22Rv1 (cell line): ENCODE data around the gene CA5A.

Experiments
- ZFX ChIP-seq: fragments of 450-650 bp; IDR thresholded peaks from 2 replicates; pipeline ENCODE4 v1.6.1; 2017; ENCODE audit warnings: antibody characterized with exemption, borderline replicate concordance
- TF ChIP-seq, protein P1 (sequence below): fragments of 450-650 bp; IDR thresholded peaks from 2 replicates; pipeline ENCODE4 v1.5.1; 2017; ENCODE audit warnings: mild to moderate bottlenecking

DNA sequence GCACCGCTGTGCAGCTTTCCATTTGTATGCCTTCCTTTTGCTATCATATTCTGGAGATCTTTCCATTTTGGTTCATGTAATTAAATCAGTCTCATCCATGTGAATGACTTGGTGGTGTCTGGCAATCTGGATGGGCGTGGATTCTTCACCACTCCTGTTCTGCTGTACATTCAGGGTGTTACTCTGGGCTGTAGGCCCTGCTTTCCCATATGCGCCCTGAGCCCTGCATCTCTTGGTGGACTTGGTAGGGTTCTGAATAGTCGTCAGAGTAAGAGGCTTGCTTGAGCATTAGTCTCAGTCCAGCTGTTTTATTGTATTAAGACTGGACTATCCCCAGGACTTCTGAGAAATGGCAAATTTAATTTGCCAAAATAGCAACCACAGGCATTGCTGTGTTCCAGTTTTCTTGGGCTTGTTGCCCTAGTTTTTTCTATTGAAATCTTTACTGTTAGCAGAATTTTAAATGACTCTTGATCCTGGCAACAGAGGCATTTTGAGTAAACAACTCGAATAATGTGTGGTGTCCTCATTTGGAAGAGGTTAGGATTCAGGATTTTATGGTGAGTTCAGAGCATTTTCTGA, 29.8 kb upstream of the CA5A start:
- TF ChIP-seq, protein P1, sequence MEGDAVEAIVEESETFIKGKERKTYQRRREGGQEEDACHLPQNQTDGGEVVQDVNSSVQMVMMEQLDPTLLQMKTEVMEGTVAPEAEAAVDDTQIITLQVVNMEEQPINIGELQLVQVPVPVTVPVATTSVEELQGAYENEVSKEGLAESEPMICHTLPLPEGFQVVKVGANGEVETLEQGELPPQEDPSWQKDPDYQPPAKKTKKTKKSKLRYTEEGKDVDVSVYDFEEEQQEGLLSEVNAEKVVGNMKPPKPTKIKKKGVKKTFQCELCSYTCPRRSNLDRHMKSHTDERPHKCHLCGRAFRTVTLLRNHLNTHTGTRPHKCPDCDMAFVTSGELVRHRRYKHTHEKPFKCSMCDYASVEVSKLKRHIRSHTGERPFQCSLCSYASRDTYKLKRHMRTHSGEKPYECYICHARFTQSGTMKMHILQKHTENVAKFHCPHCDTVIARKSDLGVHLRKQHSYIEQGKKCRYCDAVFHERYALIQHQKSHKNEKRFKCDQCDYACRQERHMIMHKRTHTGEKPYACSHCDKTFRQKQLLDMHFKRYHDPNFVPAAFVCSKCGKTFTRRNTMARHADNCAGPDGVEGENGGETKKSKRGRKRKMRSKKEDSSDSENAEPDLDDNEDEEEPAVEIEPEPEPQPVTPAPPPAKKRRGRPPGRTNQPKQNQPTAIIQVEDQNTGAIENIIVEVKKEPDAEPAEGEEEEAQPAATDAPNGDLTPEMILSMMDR: no peak
- TF ChIP-seq ZFX: no peak
